ENCODE results near the gene TMCC3.

GRCh38 chr12:94679554-94680195 lies 29.3 kb upstream of the TMCC3 start:
- TF ChIP-seq EZH2 (conservative IDR thresholded peaks at IDR 0.05; ENCODE audit: low read depth, low read length) (no peak), GZF1 (CRISPR knock-in tag; IDR thresholded peaks at IDR 0.05) (no peak), KLF13 (CRISPR knock-in tag; IDR thresholded peaks at IDR 0.05) (no peak), ZNF124 (CRISPR knock-in tag; IDR thresholded peaks at IDR 0.05) (no peak), FOXK2 (IDR thresholded peaks at IDR 0.05) (no peak), ZNF253 (CRISPR knock-in tag; IDR thresholded peaks at IDR 0.05; ENCODE audit: borderline replicate concordance) (no peak), JUN (CRISPR knock-in tag; IDR thresholded peaks at IDR 0.05) (no peak), BRCA1 (CRISPR knock-in tag; IDR thresholded peaks at IDR 0.05) (no peak), ZNF562 (CRISPR knock-in tag; IDR thresholded peaks at IDR 0.05; ENCODE audit: borderline replicate concordance) (no peak), CHCHD3 (CRISPR knock-in tag; IDR thresholded peaks at IDR 0.05) (no peak), EP300 (IDR thresholded peaks at IDR 0.05; ENCODE audit: low read depth in 2 of 2, low read length in 2 of 2) (no peak), EP300 (CRISPR knock-in tag; IDR thresholded peaks at IDR 0.05; ENCODE audit: borderline replicate concordance) (no peak)
- TF ChIP-seq, protein P1, sequence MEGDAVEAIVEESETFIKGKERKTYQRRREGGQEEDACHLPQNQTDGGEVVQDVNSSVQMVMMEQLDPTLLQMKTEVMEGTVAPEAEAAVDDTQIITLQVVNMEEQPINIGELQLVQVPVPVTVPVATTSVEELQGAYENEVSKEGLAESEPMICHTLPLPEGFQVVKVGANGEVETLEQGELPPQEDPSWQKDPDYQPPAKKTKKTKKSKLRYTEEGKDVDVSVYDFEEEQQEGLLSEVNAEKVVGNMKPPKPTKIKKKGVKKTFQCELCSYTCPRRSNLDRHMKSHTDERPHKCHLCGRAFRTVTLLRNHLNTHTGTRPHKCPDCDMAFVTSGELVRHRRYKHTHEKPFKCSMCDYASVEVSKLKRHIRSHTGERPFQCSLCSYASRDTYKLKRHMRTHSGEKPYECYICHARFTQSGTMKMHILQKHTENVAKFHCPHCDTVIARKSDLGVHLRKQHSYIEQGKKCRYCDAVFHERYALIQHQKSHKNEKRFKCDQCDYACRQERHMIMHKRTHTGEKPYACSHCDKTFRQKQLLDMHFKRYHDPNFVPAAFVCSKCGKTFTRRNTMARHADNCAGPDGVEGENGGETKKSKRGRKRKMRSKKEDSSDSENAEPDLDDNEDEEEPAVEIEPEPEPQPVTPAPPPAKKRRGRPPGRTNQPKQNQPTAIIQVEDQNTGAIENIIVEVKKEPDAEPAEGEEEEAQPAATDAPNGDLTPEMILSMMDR (CRISPR knock-in tag; IDR thresholded peaks at IDR 0.05) = no peak
